SK-N-MC (cell line): ENCODE measurements around the gene TCN1.

Experiments
- EZH2 ChIP-seq: fragments of 200-600 bp; sonication (generic); IDR thresholded peaks from one replicate; pipeline ENCODE4 v1.6.1; 2017; ENCODE audit warnings: antibody characterized with exemption
- POLR2AphosphoS5 ChIP-seq: IDR thresholded peaks from 2 replicates; pipeline ENCODE4 v1.6.1; 2012; ENCODE audit warnings: mild to moderate bottlenecking, low read depth, low read length, borderline replicate concordance

DNA sequence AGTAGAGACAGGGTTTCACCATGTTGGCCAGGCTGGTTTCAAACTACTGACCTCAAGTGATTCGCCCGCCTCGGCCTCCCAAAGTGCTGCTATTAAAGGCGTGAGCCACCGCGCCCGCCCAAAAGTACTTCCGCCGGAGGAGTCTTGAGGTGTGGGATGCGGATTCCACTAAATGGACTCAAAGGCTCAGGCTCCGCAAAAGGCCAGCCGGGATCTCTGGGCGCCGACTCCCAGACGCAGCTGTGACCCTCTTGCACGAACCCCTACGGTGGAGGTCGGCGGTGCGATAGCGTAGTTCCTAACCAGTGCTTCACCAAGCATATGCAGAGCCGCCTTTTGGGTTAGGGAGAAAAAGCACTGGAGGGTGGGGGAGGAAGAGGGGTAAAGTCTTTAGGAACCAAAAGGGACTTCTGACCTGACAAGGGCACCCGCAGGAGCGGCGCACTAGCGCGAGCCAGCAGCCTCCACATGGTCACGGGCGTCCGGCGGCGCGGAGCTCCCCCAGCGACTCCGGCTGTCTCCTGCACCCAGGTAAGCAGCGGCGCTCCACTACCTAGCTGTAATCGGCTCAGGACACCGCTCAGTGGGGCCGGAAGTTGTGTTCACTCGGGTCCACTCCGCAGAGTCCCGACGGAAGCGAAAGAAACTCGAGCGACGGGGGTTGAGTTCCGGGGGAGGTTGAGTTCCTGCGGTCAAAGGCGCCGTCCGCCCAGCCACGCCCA is 55.9 kb downstream of the TCN1 start, which contains the start of gene MRPL16:
- TF ChIP-seq POLR2AphosphoS5 (peak; percentile 93), EZH2 (no peak)
